ENCODE results near the gene SBNO2. TPM values are rescaled to one million over a fixed set of nuclear protein-coding genes. Genes with fewer than 3 reads are reported as not detected.
"Not testable (repeated sequence)": the region's sequence is repeated elsewhere in the genome, so short reads cannot be mapped to it uniquely, and the experiment has no call there.

The SBNO2 gene
- polyA plus RNA-seq, 4 donors = 15.2 to 22.8 (median 20.1) TPM

GRCh38 chr19:1141944-1142343, 32.1 kb downstream of the SBNO2 start:
- no peak for DNase-seq (ENCODE audit: low read depth in 4 of 4, low spot score in 2 of 4)

GRCh38 chr19:1140272-1141027, 33.6 kb downstream of the SBNO2 start:
- no peak for DNase-seq (ENCODE audit: low read depth in 4 of 4, low spot score in 2 of 4)

- no peak for DNase-seq (ENCODE audit: low read depth in 4 of 4, low spot score in 2 of 4)
Measured at GRCh38 chr19:1139126-1139525, 34.9 kb downstream of the SBNO2 start.

- no peak for DNase-seq (ENCODE audit: low read depth in 4 of 4, low spot score in 2 of 4)
Measured at GRCh38 chr19:1138121-1138520, 35.9 kb downstream of the SBNO2 start.

GRCh38 chr19:1136621-1137317, 37.3 kb downstream of the SBNO2 start:
- DNase-seq (ENCODE audit: low read depth in 4 of 4, low spot score in 2 of 4) = no peak

GRCh38 chr19:1136201-1136600, 37.9 kb downstream of the SBNO2 start:
- DNase-seq (ENCODE audit: low read depth in 4 of 4, low spot score in 2 of 4) = no peak

GRCh38 chr19:1135454-1135853, 38.6 kb downstream of the SBNO2 start:
- no peak for DNase-seq (ENCODE audit: low read depth in 4 of 4, low spot score in 2 of 4)

GRCh38 chr19:1134431-1134830, 39.6 kb downstream of the SBNO2 start:
- DNase-seq (ENCODE audit: low read depth in 4 of 4, low spot score in 2 of 4) = no peak

- no peak for DNase-seq (ENCODE audit: low read depth in 4 of 4, low spot score in 2 of 4)
Measured at GRCh38 chr19:1133471-1133929, 40.6 kb downstream of the SBNO2 start.

- DNase-seq (ENCODE audit: low read depth in 4 of 4, low spot score in 2 of 4) = no peak
Measured at GRCh38 chr19:1132552-1133383, 41.3 kb downstream of the SBNO2 start.

- peak in 1 of 4 donors; percentile 51 for DNase-seq (ENCODE audit: low read depth in 4 of 4, low spot score in 2 of 4)
Measured at GRCh38 chr19:1131718-1132551, 42.1 kb downstream of the SBNO2 start.

- no peak for DNase-seq (ENCODE audit: low read depth in 4 of 4, low spot score in 2 of 4)
Measured at GRCh38 chr19:1130771-1131717, 43.0 kb downstream of the SBNO2 start.

GRCh38 chr19:1129535-1129934, 44.5 kb downstream of the SBNO2 start:
- DNase-seq (ENCODE audit: low read depth in 4 of 4, low spot score in 2 of 4) = no peak

- DNase-seq (ENCODE audit: low read depth in 4 of 4, low spot score in 2 of 4) = not testable (repeated sequence)
Measured at GRCh38 chr19:1129084-1129483, 45.0 kb downstream of the SBNO2 start.

- DNase-seq (ENCODE audit: low read depth in 4 of 4, low spot score in 2 of 4) = no peak
Measured at GRCh38 chr19:1128106-1128505, 46.0 kb downstream of the SBNO2 start.

- no peak for DNase-seq (ENCODE audit: low read depth in 4 of 4, low spot score in 2 of 4)
Measured at GRCh38 chr19:1126984-1127760, 46.9 kb downstream of the SBNO2 start.

- no peak for DNase-seq (ENCODE audit: low read depth in 4 of 4, low spot score in 2 of 4)
Measured at GRCh38 chr19:1125601-1126467, 48.2 kb downstream of the SBNO2 start.
